Erythroblast (primary cell): ENCODE measurements around the gene NINL.

Source experiments
- DNase-seq, 2 experiments: peaks; one replicate each; lab custom pipeline; 2025; lab: John Stamatoyannopoulos, UW
- GATA1 ChIP-seq: IDR thresholded peaks from 2 replicates; pipeline ENCODE4 v1.6.1; 2011; ENCODE audit warnings: low read depth, mild to moderate bottlenecking, control low read depth, low read length, moderate library complexity
- POLR2A ChIP-seq: IDR thresholded peaks from 2 replicates; pipeline ENCODE4 v1.6.1; 2011; ENCODE audit warnings: mild to moderate bottlenecking, low read length

NINL gene

DNA sequence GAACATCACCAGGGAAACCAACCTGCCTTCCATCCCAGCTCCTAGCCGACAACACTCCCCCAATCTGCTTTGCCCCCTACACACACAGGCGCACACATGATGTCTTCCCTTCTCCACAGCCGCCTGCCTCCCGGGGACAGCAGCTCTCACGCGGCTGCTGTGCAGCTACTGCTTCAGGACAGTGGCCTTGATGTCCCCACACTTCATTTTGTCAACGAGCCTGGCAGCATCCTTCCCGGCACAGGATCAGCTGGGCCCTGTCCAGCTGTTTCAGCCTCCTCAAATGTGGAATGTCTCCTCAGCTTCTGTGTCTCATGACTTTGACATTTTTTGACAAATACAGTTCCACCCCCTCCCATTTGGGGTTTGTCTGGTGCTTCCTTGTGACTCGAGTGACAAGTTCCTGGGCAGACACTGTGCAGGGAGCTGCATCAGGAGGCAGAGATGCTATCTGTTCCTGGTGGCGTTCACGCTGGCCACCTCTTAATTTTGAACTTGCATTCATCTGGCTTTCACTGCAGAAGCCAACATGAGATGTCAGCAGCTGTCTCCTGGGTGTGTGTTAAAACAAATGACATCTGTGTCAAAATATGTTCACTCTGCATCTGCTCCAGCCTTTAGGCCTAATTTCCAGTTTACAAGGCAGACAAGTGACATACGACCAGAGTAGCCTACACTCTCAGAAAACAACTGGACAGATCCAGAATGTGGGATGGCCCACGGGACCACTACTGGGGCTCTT lies 120.7 kb downstream of the NINL start:
- DNase-seq = no peak
- TF ChIP-seq POLR2A (no peak), GATA1 (no peak)

DNA sequence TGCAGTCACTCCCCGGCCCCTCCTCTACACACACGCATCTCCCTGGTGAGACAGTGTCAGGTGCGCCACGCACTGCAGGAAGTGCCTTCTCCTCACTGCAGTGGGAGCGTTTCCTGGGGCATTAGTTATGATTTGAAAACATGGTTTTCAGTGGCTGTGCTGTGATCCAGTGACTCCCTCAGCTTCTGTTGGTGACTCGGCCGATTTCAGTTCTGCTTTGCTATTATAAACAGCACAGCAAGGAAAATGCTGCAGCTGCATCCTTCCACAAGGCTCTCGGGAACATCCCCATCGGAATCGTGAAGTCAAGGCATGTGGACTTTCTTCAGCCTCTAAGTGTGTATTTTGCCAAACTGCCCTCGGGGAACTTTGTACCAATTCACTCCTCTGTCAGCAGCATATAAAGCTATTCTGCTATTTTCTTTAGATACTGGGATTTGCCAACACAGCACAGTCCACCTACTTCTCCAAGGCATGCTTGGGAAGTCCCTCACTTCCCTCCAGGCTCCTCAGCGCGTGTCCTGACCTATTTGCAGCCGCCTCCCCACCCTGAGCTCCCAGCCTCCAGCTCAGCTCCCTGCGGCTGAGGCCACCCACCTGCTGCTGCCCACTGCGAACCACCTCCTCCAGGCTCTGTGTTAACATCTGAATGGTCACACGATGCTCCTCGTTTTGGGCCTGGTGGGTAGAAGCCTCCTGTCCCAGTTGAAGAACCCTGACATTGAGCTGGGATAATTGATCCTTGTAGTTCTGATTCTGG lies 123.4 kb downstream of the NINL start:
- no peak for DNase-seq
- no peak for TF ChIP-seq POLR2A
- TF ChIP-seq GATA1 = no peak

DNA sequence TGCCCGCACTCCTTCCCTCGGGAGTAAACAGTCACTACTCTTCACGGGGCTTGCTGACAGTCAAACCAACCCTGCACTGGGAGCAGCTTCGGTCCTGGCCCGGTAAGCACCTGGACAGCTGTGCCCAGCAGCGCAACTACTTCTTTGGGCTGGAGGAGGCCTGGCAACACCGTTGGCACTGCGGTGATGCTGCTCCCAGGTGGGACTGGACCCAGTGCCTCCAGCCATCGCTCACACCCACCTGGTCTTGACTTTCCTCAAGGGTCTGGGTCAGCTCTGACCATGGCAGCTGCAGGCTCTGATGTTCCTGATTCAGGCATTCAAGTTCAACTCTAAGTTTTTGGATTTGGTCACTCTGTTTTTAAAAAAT lies 124.1 kb downstream of the NINL start:
- TF ChIP-seq POLR2A (no peak), GATA1 (no peak)
- no peak for DNase-seq

DNA sequence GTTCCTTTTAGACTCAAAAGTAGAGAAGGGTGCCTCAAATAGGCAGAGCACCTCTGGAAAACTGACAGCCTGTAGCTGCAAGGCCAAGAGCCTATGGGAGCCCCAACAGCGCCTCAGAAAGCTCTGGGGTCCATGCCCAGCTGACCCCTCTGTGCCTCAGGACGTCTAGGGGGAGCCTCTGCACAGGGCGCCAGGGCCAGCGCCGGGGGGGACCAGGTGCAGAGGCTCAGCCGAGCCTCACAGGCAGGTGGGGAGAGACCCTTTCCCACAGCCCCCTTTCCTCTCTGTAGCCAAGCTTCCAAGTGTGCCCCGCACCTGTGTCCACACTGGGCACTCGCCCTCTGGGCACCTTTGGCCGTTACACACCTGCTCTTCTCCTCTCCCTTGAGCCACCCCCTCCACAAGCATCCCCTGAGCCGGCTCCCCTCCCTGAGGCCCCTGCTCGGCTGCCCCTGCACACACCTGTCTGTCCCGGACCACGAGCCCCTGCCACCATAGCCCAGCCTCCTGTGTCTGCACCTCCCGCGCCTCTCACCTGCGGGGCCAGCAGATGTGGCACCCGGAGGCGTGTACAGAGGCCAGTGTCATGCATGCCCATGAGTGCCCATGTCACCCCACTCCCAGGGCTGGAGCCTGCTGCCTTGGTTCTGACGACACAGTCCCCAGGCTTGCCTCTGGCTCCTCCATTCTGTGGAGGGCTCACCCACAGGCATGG lies 124.6 kb downstream of the NINL start:
- TF ChIP-seq POLR2A = no peak
- no peak for TF ChIP-seq GATA1
- DNase-seq = no peak

GRCh38 chr20:25459916-25460535 lies 125.3 kb downstream of the NINL start:
- TF ChIP-seq GATA1 (no peak), POLR2A (no peak)
- DNase-seq = no peak

- DNase-seq = no peak
- TF ChIP-seq POLR2A (no peak), GATA1 (no peak)
These were observed 126.1 kb downstream of the NINL start for GRCh38 chr20:25459111-25459830.

DNA sequence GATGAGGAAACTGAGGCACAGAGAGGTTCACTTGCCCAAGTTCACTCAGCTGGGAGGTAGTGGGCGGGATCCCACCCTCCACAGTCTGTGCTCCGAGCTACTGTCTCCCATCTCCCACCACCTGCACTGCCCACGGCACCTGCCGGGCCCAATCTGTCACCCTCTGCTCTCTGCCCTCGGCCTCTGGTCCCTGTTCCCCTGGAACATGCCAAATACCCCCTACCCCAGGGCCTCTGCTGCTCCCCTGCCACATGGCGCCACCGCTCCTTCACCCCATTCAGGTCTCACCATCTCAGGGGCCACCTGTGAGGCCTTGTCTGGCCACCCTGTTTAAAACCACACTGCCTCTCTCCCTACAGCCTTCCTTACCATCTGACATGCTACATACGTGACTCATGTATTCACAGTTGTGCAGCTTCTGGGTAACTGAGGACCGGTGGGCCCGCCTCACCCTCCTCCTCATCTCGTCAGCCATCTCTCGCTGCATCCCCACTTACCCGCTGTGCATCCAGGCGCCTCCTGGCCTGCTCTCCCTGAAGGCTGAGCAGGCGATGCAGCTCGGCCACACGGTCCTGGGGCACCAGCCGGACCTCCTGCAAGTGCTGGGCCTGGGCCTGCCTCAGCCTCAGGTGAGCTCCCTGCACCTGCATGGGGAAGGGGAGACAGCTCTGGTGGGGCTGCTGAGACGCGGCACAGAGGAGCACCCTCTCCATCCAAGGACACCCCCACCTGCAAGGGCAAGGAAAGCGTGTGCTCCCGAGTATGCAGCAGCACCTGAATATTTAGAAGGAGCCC lies 127.2 kb downstream of the NINL start:
- no peak for DNase-seq

GRCh38 chr20:25454153-25454900 lies 131.0 kb downstream of the NINL start:
- DNase-seq = no peak
- TF ChIP-seq GATA1 (no peak), POLR2A (no peak)

More for the DNA sequence above, 127.2 kb downstream of the NINL start:
- TF ChIP-seq GATA1 (no peak), POLR2A (no peak)

- no peak for DNase-seq
- TF ChIP-seq POLR2A (no peak), GATA1 (no peak)
These were observed 132.1 kb downstream of the NINL start for GRCh38 chr20:25453035-25453810.

DNA sequence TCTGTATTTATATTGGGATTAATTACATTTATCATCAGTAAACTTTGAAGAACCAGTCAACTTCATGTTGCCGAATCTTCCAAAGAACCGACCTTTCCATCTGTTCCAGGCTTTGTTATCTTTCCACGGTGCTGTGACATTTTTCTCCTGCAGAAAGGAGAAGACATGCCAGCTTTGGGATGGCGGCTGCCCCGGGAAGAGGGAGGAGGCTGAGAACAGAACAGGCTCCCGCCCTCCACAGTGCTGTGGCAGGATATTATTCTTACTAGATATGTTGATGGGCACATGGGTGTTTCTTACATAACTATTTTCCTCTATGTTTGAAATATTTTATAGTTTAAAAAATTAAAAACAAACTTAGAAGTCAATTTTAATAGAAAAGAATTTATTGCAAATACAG lies 133.0 kb downstream of the NINL start:
- DNase-seq = no peak
- TF ChIP-seq GATA1 (no peak), POLR2A (no peak)

DNA sequence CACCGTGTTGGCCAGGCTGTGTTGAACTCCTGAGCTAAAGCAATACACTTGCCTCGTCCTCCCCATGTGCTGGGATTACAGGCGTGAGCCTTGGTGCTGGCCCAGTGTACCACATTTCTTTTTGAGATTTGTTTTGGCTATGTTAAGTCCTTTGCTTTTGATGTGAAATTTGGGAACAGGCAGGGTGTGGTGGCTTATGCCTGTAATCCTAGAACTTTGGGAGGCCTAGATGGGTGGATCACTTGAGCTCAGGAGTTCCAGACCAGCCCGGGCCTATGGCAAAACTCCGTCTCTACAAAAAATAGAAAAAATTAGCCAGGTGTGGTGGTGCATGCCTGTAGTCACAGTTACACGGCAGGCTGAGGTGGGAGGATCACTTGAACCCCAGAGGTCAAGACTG lies 137.7 kb downstream of the NINL start:
- TF ChIP-seq POLR2A (no peak), GATA1 (no peak)

More for the DNA sequence above, 137.7 kb downstream of the NINL start:
- DNase-seq = no peak
